PC-9 (cell line): ENCODE data around the gene GPX3. TPM values are rescaled to one million over a fixed set of nuclear protein-coding genes. Genes with fewer than 3 reads are reported as not detected.

Experiments
- BruUV-seq: library from RNA; stranded (reverse); fragments of 400-500 nt; replicated peaks from 2 replicates; lab custom pipeline; 2021; lab: Mats Ljungman, UMichigan
- CTCF ChIA-PET: fragments of 300-600 bp; sonication (Branson Sonifier 250); formaldehyde crosslinking; loops from one replicate; lab custom pipeline; 2022; ENCODE audit warnings: antibody characterized with exemption; lab: Charles Lee
- POLR2A ChIA-PET: fragments of 300-600 bp; sonication (Branson Sonifier 250); formaldehyde crosslinking; loops from one replicate; lab custom pipeline; 2022; ENCODE audit warnings: antibody characterized with exemption; ENCODE audit not compliant: unreplicated experiment; lab: Charles Lee
- DNase-seq, 2 experiments: peaks; one replicate each; pipeline versions ENCODE4 v3.0.0 to v3.0.0-alpha.2; 2015 to 2022; ENCODE audit warnings: mixed read lengths in 1 of 2
- H2AFZ ChIP-seq: fragments of 200-600 bp; sonication (generic); 2 replicates; pipeline ENCODE4 v1.8.1; 2017; ENCODE audit warnings: antibody characterized with exemption
- H3F3A ChIP-seq: fragments of 200-600 bp; sonication (generic); 2 replicates; pipeline ENCODE4 v1.8.1; 2017; ENCODE audit warnings: antibody characterized with exemption, mild to moderate bottlenecking, low read depth; ENCODE audit not compliant: insufficient read depth
- H3K27ac ChIP-seq: fragments of 200-600 bp; sonication (generic); 2 replicates; pipeline ENCODE4 v1.6.1; 2016; ENCODE audit warnings: mixed run types
- H3K27me3 ChIP-seq: fragments of 200-600 bp; sonication (generic); 2 replicates; pipeline ENCODE4 v1.6.1; 2016; ENCODE audit warnings: low read depth, mixed run types; ENCODE audit not compliant: insufficient read depth
- H3K36me3 ChIP-seq: fragments of 200-600 bp; sonication (generic); 2 replicates; pipeline ENCODE4 v1.6.1; 2016; ENCODE audit warnings: low read depth, mixed run types
- H3K4me1 ChIP-seq: fragments of 200-600 bp; sonication (generic); replicated peaks from 2 replicates; pipeline ENCODE4 v1.6.1; 2016; ENCODE audit warnings: mixed run types; ENCODE audit not compliant: insufficient read depth
- H3K4me2 ChIP-seq: fragments of 200-600 bp; sonication (generic); 2 replicates; pipeline ENCODE4 v1.6.1; 2017; ENCODE audit warnings: mixed run types
- H3K4me3 ChIP-seq: fragments of 200-600 bp; sonication (generic); 2 replicates; pipeline ENCODE4 v1.6.1; 2016; ENCODE audit warnings: mixed run types
- H3K79me2 ChIP-seq: fragments of 200-600 bp; sonication (generic); 2 replicates; pipeline ENCODE4 v1.6.1; 2017; ENCODE audit warnings: low read depth, mixed run types
- H3K9me2 ChIP-seq: fragments of 200-600 bp; sonication (generic); 2 replicates; pipeline ENCODE4 v1.8.1; 2017; ENCODE audit warnings: mild to moderate bottlenecking; ENCODE audit not compliant: insufficient read depth
- H3K9me3 ChIP-seq: fragments of 200-600 bp; sonication (generic); 2 replicates; pipeline ENCODE4 v1.8.1; 2016; ENCODE audit warnings: low read depth; ENCODE audit not compliant: insufficient read depth
- H4K20me1 ChIP-seq: fragments of 200-600 bp; sonication (generic); 2 replicates; pipeline ENCODE4 v1.8.1; 2017; ENCODE audit not compliant: insufficient read depth
- EZH2 ChIP-seq: fragments of 200-600 bp; sonication (generic); IDR thresholded peaks from 2 replicates; pipeline ENCODE4 v1.8.0; 2017; ENCODE audit warnings: antibody characterized with exemption, low read depth
- intact Hi-C: fragments of 100-400 bp; cut with micrococcal nuclease; formaldehyde crosslinking; loops from one replicate; pipeline ENCODE4 v1.10.0; 2022; ENCODE audit not compliant: unreplicated experiment
- total RNA-seq: library from RNA; stranded (reverse); gene quantifications from 2 replicates; pipeline ENCODE4 v1.2.3, GENCODE V29; 2021
- TF ChIP-seq, protein P1 (sequence below): fragments of 200-600 bp; sonication (generic); conservative IDR thresholded peaks from 2 replicates; pipeline ENCODE4 v1.6.1; 2017; ENCODE audit warnings: mixed run types, antibody characterized with exemption, mild to moderate bottlenecking, moderate library complexity

GPX3 gene
- total RNA-seq, 1 experiment from 2014 or later: 93.2 TPM

DNA sequence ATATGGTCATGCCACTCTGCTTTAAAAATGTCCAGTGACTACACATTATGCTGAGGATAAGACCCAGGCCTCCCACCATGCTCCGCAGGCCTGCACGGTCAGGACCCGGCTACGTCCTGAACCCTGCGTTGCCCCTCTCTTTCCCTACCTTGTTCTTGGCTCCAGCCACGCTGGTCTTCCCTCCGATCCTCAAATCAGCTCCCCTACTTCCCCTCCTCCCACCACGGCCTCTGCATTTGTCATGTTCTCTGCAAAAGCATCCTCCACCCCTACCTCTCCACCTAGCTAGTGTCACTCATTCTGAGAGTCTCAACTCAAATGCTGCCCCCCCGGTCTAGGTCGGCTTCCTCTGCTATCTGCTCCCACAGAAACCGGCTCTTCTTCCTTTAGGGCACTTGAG, 11.2 kb downstream of the GPX3 start:
- Histone ChIP-seq H3K4me3 (no peak overlapping the region), H4K20me1 (no peaks in the 10 kb centered on the region), H3K4me1 (no peaks in the 10 kb centered on the region), H3K9me2 (no peaks in the 10 kb centered on the region), H3K27me3 (no peaks in the 10 kb centered on the region), H3K4me2 (no peak overlapping the region), H2AFZ (no peak overlapping the region), H3K79me2 (no peaks in the 10 kb centered on the region), H3K9me3 (no peaks in the 10 kb centered on the region), H3K36me3 (0 out of 2 replicates have a peak, but pooled peaks cover 4% of the 10 kb centered on the region), H3F3A (peaks cover 10% of the 10 kb centered on the region; the same call in 1 of the 2 replicates), H3K27ac (no peak overlapping the region)
- DNase-seq: no peak
- ChIA-PET POLR2A (interaction anchor here (0.6 kb wide), 1 partner anchor 59 kb away, joined by 3 read pairs; no protein-coding TSS in a partner anchor), CTCF (interaction anchor here (0.8 kb wide), 1 partner anchor 20 kb away, joined by 3 read pairs; no protein-coding TSS in a partner anchor)
- intact Hi-C loops: no loop called here
- TF ChIP-seq, protein P1, sequence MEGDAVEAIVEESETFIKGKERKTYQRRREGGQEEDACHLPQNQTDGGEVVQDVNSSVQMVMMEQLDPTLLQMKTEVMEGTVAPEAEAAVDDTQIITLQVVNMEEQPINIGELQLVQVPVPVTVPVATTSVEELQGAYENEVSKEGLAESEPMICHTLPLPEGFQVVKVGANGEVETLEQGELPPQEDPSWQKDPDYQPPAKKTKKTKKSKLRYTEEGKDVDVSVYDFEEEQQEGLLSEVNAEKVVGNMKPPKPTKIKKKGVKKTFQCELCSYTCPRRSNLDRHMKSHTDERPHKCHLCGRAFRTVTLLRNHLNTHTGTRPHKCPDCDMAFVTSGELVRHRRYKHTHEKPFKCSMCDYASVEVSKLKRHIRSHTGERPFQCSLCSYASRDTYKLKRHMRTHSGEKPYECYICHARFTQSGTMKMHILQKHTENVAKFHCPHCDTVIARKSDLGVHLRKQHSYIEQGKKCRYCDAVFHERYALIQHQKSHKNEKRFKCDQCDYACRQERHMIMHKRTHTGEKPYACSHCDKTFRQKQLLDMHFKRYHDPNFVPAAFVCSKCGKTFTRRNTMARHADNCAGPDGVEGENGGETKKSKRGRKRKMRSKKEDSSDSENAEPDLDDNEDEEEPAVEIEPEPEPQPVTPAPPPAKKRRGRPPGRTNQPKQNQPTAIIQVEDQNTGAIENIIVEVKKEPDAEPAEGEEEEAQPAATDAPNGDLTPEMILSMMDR: no peak
- no peak for TF ChIP-seq EZH2
- no TSS peak for BruUV-seq

DNA sequence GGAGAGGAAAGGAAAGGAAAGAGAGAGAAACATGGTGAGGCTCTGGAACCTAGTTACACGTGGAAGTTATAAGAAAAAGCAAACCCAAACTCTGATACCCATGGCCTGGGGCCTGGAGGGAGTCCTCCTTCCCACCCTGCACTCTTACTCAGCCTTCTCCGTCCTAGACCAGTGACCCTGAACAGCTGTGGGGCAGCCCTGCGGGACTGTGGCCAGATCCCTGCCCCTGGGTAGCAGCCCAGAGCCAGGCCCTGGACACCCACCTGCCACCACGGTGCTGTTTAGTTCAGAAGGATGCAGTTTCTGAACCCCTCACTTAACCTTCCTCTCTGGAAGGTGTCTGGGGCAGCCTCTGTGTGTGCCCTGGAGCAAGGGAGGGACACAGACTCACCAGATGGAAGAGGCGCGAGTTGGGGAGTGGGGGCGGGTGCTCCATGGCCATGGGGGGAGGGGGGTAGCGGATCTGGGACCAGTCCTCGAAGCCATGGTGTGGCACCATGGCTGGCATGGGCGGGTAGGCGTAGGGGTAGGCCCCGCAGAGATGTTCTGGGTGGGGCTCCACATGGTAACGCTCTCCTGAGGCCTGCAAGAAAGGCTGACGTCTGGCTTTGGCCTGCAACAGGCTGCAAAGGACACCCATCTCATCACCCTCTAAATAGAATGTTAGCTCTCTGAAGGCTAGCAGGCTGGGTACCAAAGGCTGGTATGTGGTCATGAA, 13.0 kb downstream of the GPX3 start:
- Histone ChIP-seq H3F3A (peaks cover 15% of the 10 kb centered on the region; the same call in 1 of the 2 replicates), H3K4me3 (no peak overlapping the region), H4K20me1 (no peaks in the 10 kb centered on the region), H3K9me2 (no peaks in the 10 kb centered on the region), H3K79me2 (no peaks in the 10 kb centered on the region), H3K4me2 (no peak overlapping the region), H3K4me1 (no peaks in the 10 kb centered on the region), H3K36me3 (0 out of 2 replicates have a peak, but pooled peaks cover 10% of the 10 kb centered on the region), H3K27ac (no peak overlapping the region), H2AFZ (no peak overlapping the region), H3K9me3 (no peaks in the 10 kb centered on the region), H3K27me3 (no peaks in the 10 kb centered on the region)
- no TSS peak for BruUV-seq
- POLR2A ChIA-PET: no interaction called here
- intact Hi-C loops: no loop called here
- CTCF ChIA-PET: no interaction called here
- TF ChIP-seq EZH2: no peak
- no peak for DNase-seq

DNA sequence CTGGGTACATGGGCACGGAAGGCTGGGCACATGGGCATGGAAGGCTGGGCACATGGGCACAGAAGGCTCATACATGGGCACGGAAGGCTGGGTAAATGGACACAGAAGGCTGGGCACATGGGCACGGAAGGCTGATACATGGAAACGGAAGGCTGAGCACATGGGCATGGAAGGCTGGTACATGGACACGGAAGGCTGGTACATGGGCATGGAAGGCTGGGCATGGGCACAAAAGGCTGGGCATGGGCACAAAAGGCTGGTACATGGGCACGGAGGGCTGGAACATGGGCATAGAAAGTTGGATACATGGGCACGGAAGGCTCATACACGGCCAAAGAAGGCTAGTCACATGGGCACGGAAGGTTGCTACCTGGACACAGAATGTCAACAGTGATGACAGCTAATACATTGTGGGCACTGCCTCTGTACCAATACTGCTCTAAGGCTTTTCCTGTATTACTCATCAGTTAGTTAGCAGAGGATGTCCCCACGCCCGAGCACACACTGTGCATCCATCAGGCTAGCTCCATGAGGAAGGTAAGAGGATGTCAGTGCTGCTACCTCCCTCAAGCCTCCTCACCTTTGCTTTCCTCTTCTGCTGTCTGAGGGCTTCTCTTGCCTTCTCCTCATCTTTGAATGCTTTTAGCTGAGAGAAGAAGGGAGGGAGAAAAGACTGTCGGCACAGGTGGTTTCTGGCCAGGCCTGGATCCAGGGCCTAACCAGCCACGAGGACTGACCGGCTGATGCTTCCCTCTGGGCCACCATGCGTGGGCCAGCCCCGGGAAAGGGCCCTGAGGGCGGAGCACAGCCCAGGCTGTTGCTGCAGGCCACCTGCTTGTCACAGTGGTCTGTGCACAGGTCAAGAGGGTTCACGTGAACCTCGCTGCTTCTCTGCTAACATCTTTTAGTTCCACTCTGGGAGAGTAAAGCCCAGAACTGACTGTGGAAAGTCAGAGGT, 14.3 kb downstream of the GPX3 start:
- CTCF ChIA-PET: no interaction called here
- Histone ChIP-seq H3K4me3 (no peak overlapping the region), H3K4me2 (no peak overlapping the region), H3K9me2 (no peaks in the 10 kb centered on the region), H4K20me1 (no peaks in the 10 kb centered on the region), H3F3A (peaks cover 18% of the 10 kb centered on the region; the same call in 1 of the 2 replicates), H3K27ac (no peak overlapping the region), H3K79me2 (no peaks in the 10 kb centered on the region; the same call in 1 of the 2 replicates), H3K4me1 (peaks cover 11% of the 10 kb centered on the region), H3K27me3 (no peaks in the 10 kb centered on the region), H3K9me3 (no peaks in the 10 kb centered on the region), H2AFZ (no peak overlapping the region), H3K36me3 (0 out of 2 replicates have a peak, but pooled peaks cover 10% of the 10 kb centered on the region)
- BruUV-seq: no TSS peak
- POLR2A ChIA-PET: no interaction called here
- TF ChIP-seq, protein P1: no peak
- no peak for TF ChIP-seq EZH2
- peak in 1 of 2 experiments; percentile 58 for DNase-seq
- intact Hi-C loops: no loop called here
